ENCODE measurements around the gene KRT79.
"Not testable (repeated sequence)": the region's sequence is repeated elsewhere in the genome, so short reads cannot be mapped to it uniquely, and the experiment has no call there.

Gene KRT79

DNA sequence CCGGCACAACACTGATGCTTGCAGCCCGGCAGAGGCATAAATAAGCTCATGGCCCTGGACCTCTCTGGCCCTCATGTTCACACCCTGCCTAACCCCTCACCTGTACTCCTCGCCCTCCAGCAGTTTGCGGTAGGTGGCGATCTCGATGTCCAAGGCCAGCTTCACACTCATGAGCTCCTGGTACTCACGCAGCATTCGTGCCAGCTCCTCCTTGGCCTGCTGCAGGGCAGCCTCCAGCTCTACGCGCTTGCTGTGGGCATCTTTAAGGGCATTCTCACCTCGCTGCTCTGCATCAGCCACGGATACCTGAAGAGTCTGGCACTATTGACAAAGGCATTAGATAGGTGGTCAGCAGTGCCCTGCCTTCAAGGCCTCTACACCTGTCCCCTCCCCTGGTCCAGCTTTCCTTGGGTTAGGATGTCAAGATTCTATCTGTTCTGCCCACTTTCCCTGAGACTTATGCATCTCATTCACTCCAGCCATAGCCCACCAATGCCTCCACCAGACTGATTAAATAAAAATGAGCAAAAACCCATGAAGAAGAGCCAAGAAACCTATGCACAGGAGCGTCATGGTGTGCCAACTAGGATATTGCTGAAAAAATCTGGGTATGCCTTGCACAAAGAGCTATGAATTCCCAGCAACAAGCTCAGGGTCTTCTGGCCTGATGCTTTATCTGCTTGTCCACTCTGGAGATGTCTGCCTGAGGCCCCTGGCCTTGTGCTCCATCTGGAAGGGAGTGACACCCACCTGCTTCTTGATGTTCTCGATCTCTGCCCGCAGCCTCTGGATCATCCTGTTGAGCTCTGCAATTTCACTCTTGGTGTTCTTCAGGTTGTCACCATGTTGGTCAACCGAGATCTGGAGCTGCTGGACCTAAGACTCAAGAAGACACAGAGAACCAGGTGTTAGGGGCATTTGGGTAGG is 26.3 kb downstream of the KRT79 start:
- DNase-seq (ENCODE audit: low spot score) (no peak), FAIRE-seq (no peak)

DNA sequence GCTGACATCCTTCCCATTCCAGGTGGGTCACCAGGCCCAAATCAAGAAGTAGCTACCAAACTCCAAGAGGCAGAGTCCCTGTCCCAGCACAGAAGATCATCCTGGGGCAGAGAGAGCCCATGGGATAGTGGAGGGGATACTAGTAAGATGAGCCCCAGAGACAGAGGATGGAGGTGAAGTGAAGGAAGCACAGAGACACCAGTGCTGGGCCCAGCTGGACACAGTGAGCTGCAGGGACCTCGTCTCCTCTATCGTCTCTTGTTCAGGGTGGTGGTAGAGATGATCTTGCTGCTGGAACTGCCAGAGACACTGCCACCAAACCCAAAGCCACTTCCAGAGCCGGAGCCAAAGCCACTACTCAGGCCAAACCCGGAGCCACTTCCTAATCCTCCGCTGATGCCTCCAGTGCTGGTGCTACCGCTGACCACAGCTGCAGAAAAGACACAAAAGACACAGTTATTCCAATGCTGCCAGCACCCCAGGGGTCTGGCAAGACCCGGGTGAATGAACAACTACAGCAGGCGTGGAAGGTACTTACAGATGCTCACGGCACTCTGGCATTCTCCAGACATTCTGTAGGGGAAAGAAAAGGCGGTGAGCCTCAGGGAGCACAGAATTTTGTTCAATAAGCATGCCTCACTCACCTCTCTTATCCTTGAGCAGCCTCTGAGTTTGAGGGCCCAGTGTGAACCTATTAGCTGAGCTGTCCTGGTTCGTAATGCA is 27.1 kb downstream of the KRT79 start:
- FAIRE-seq (no peak), DNase-seq (ENCODE audit: low spot score) (no peak)

GRCh38 chr12:52806169-52806811 is 27.8 kb downstream of the KRT79 start:
- DNase-seq (ENCODE audit: low spot score) (no peak), FAIRE-seq (no peak)

GRCh38 chr12:52805739-52806138 is 28.4 kb downstream of the KRT79 start:
- DNase-seq (ENCODE audit: low spot score) (no peak), FAIRE-seq (no peak)

DNA sequence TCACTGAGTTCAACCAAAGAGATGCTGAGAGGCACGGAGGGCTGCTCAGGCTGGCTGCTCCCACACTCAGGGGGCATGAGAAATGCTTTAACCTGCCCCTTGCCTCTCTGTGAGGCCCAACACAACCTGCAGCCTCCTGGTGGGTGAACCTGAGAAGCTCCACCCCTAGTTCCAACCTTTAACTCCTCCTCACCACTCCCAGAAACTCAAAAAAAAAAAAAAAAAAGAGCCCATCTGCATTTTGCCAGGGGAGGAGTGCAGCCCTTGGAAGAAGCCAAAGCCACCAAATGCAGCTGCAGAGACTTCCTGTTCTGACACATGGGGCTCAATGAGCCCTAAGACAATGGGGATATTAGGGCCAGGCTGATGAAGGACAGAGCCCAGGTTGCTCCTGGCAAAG is 29.1 kb downstream of the KRT79 start:
- FAIRE-seq (no peak), DNase-seq (ENCODE audit: low spot score) (no peak)

DNA sequence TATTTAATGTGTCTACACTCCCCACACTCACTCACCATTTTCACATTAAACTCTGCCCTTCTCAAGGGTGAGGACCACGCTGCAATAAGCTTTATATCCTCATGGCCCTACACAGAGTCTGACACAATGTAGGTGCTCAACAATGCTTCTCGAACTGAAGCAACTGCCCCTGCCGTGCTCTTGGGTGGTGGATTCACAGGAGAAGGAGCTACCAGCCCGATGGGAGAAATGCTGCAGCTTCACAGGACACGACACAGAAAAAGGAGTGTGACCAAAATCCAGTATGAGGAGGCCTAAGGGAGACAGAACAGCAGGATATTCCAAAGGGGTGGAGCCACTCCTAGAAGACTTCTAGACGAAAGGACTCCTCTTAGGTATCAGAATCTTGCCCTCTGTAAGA is 31.7 kb downstream of the KRT79 start:
- no peak for FAIRE-seq
- DNase-seq (ENCODE audit: low spot score) = no peak

DNA sequence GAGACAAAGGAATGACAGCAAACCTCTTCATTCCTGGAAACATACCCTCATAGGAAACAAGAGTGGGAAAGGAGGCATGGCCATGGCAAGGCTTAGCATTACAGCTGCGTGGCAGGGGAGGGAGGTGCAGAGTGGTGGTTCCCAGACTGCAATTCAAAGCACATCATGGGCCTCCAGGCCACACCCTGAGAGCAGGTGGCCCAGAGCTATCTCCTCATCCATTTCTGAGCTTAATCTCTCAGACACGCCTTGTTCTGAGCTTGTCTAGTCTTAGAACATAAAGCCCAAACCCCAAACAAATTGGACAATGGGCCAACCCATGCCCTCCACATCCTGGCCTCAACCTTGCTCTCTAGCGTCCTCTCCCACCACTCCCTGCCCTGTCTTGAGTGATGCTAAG is 32.3 kb downstream of the KRT79 start:
- FAIRE-seq (no peak), DNase-seq (ENCODE audit: low spot score) (no peak)

DNA sequence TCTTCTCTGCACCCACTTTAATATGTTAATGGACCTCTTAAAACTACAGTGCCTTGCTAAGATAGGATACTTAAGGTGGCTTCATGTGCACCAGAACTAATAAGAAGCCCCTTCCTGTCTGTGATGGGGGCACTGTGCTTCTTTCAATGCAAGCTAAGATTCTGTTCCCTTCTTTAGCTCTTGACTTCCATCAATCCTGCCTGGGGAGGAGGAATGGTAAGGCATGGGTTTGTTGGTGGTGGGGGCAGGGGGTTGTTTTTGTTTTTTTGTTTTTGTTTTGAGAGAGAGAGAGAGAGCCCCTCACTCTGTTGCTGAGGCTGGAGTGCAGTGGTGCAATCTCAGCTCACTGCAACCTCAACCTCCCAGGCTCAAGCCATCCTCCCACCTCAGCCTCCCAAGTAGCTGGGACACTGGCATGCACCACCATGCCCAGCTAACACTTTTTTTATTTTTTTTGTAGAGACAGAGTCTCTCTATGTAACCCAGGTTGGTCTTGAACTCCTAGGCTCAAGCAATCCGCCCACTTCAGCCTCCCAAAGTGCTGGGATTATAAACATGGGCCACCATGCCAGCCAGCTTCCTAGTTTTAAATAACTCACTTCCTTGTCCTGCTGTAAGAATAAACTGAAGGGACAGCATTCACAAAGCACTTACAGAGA is 33.7 kb downstream of the KRT79 start:
- FAIRE-seq (no peak), DNase-seq (ENCODE audit: low spot score) (no peak)

GRCh38 chr12:52799505-52800211 is 34.5 kb downstream of the KRT79 start:
- FAIRE-seq (no peak), DNase-seq (ENCODE audit: low spot score) (no peak)

GRCh38 chr12:52798671-52799504 is 35.2 kb downstream of the KRT79 start:
- peak; percentile 57 for DNase-seq (ENCODE audit: low spot score)
- no peak for FAIRE-seq

- FAIRE-seq (no peak), DNase-seq (ENCODE audit: low spot score) (no peak)
Measured at GRCh38 chr12:52798003-52798670, 36.0 kb downstream of the KRT79 start.

- FAIRE-seq = no peak
- DNase-seq (ENCODE audit: low spot score) = no peak
Measured at GRCh38 chr12:52797529-52797894, 36.6 kb downstream of the KRT79 start.

GRCh38 chr12:52796839-52797528 is 37.1 kb downstream of the KRT79 start:
- FAIRE-seq (no peak), DNase-seq (ENCODE audit: low spot score) (no peak)

GRCh38 chr12:52796429-52796794 is 37.7 kb downstream of the KRT79 start:
- DNase-seq (ENCODE audit: low spot score) (no peak), FAIRE-seq (no peak)

DNA sequence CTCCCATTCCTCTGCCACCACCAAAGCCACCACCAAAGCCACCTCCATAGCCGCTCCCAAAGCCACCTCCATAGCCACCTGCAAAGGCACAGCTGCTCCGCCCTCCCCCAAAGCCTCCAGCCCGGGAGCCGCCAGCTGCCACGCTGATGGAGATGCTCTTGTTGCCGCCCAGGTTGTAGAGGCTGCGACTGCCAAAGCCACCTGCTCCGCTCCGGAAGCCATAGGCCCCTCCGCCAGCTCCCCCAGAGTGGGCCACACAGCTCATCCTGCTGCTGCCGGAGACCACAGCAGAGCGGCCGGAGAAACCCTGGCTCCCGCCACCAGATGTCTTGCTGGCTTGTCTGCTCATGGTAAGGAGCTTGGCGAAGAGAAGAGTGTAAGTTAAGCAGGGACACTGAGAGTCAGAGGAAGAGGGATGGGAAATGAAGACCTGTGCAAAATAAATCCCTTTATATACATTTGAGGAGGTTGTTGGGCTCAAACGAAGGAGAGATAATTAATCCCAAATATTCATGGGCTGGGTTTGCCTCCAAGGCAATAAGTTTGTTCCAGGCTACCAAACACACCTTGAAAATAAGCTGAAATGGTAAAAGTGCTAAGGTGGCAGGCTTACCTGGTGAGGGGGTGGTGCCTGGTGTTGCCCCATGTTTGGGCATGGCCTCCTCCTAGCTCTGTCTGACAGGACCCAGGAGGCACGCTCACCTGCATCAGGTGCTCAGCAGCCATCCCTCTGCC is 38.2 kb downstream of the KRT79 start, which contains the start of gene KRT3:
Gene KRT3, minus strand, starts transcription at position 424 of the 735 bp plus-strand sequence. Its CDS starts 75 bp downstream, at position 349.
- DNase-seq (ENCODE audit: low spot score) = no peak
- FAIRE-seq = no peak

GRCh38 chr12:52795332-52795674 is 38.8 kb downstream of the KRT79 start:
- FAIRE-seq; DNase-seq (ENCODE audit: low spot score): not testable (repeated sequence)

DNA sequence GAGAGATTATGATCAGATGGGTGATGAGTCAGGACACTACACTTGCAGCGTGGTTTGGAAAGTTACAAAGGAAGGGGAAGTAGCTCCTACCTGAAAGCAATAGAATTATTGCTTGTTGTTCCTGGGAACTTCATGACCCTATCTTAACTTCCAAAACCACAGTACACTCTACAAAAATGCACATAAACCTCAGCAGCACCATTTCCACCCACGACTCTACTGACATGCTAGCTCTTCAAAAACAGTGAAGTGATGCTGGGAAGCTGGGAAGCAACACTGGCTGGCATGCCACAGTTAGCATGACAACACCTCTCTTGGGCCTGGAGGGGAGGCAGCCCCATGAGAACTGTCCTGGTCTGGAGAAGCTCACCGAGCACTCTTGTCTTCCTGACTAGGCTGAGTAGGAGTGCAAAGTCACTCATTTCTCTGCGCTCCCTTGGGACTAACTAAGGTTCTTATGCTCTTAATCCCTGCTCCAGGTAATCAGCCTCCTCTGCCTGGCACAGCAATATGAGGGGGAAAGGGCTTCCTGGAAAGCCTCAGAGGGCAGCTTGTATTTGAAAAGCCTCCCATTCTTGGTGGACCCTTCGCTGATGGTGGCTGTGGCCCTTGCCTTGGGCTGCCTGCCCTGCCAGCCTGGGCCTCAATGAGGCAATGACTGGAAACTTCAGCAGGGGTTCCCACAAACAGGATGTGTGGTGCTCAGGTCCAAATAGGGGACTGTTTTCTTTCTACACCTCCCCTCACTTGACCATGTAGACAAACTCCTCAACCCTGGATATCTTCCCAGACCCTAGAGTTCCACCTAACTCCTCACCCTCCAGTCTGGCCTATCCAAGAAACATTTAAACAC is 39.4 kb downstream of the KRT79 start:
- FAIRE-seq = no peak

More for the DNA sequence above, 39.4 kb downstream of the KRT79 start:
- no peak for DNase-seq (ENCODE audit: low spot score)
